ENCODE results near the gene KCNJ18.
"Not testable (repeated sequence)": the region's sequence is repeated elsewhere in the genome, so short reads cannot be mapped to it uniquely, and the experiment has no call there.

KCNJ18 gene

DNA sequence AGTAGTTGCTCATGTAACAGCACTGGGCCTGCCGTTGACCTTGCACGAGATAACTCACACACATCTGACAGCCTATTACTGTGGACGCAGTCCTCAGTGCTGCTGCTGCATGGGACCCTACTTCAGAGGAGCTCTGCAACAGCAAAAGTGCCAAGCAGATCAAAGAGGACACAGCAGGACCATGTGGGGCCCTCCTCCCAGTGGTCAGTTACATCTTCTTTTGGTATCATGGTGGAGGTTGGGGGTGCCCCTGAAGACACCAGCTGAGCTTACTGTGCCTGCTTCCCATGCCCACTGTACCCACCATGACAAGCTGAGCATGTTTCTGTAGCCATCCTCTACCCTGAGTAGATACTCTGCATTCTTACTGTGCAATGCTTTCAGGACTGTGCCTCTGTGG is 41.6 kb downstream of the KCNJ18 start:
- DNase-seq (ENCODE audit: low spot score), result not testable (repeated sequence)

DNA sequence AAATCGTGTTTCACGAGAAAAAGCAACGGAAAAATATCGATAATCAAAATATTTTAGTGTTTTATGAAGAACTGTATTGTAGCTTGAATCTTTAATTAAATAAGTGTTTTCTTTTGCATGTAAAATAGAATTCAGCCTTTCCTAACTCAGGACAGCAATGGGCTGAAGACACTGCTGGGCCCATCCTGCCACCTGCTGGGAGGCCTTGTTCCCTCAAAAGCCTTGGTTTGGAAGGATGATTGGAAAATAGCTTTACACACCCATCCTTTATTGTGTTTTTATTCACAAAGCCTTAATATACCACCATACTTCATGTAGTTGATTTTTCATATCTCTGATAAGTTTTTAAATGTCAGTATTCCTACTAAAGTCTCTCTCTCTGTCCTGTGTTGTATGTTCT is 43.5 kb downstream of the KCNJ18 start:
- DNase-seq (ENCODE audit: low spot score), result not testable (repeated sequence)

DNA sequence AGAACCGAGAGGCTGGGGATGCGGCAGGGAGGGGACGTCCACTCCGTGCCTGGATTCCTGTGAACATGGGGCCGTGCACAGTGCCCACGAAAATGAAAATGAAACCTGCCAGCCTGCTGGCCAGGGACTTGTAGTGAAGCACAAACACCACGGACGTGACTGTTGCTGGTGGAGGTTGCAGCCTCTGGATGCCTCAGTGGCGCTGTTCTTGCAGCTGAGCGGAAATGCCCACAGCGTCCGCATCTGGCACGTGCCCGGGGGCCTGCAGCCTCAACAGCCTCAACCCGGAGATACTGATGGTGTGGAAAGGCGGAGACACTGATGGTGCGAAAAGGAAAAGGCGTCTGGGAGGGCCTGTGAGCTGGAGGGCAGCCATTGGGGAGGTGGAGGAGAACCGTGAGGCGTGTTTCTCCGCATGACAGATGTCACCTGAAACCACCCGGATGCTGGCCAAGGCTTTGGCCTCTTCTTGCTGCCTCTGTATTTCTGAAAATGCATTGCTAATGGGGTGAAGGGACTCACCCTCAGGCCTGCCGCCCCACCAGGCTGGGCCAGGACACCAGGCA is 44.8 kb downstream of the KCNJ18 start:
- not testable (repeated sequence) for DNase-seq (ENCODE audit: low spot score)

DNA sequence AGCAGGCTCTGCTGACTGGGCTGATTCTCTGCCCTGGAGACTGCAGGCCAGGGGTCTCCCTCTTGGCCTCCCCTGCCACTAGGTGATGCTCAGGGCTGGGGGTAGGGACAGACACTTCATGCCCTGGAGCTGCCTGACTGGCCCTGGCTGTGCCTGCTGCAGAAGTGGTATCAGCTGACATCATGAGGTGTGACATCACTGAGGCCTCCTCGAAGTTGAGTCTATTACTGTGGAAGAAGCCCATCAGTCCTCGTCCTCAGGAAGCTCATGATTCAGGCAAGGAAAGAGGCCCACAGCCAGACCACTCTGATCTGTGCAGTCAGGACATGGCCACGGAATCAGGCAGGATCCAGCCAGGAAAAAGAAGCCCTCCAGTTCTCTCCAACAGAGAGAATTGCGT is 45.9 kb downstream of the KCNJ18 start:
- DNase-seq (ENCODE audit: low spot score), result not testable (repeated sequence)

DNA sequence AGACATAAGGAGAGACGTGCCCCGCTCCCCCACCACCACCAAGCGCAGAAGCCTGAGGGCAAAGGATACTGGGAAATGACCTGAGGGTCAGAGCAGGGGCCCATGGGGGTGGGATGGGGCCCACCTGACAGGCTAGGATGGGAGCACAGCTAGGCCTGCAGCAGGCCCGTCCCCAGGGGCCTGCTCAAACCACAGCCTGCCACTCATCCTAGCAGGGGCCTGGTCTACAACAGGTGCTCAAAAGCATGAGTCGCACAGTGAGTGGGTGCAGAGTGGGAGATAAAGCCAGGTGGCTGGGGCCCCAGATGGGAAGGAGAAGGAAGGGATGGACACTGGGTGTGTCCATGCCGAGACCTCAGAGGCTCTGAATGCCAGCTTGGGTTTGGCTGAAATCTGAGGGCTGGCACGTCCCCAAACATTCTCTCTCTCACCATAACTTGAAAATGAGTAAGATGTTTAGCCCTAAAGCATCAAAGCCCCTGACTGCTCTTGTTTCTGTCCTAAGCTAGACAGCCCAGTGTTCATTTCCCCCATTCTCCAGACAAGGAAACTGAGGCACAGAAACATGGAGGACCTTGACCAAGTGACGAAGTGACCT is 46.7 kb downstream of the KCNJ18 start:
- DNase-seq (ENCODE audit: low spot score), result not testable (repeated sequence)

DNA sequence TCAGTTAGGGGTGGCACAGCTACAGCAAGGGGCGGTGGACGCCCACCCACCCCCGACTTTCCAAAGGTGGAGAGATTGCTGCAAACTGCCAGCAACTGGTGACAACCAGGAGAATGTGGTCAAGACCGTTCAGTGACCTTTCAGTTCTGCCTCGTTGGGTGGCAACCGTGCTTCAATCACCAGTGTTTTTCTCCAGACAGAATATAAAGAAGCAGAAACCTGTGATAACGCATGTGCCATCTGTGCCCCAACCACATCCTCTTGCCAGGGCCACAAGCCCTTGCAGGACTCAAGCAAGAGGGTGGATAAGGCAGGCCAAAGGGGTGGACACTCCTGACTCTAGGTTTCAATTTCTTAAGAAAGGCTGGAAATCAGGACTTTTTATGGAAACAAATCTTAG is 47.2 kb downstream of the KCNJ18 start:
- not testable (repeated sequence) for DNase-seq (ENCODE audit: low spot score)

DNA sequence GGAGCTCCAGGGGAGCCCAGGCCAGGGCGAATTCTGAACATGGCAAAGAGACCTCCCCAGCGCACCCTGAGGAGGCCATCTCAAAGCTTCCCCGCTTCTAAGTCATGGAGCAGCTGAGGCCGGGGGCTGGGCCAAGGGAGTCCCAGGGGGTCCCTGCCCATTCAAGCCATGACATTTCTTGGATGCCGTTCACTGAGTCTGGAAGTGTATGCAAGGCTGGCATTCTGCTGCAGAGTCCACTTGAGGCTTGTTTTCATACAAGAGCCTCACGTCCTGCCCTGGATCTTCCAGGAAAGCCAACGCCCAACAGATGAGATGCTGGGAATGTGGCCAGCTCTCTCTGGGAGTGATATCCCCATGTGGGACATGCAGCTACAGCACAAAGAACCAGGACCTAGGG is 48.5 kb downstream of the KCNJ18 start:
- DNase-seq (ENCODE audit: low spot score), result not testable (repeated sequence)

DNA sequence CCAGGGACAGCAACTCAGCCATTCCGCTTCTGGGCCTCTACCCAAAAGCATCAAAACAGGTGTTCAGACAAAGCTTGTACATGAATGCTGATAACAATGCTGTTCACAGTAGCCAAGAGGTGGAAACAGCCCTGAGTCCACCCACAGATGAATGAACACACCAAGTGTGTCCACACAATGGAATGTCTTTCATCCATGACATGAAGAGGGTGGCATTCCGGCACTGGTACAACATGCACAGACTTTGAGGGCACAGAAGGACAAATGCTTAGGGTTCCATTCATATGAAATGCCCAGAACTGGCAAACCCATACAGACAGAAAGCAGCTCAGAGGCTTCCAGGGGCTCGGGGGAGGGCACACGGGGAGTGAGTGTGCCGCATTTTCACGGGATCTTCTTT is 49.2 kb downstream of the KCNJ18 start:
- DNase-seq (ENCODE audit: low spot score), result not testable (repeated sequence)

DNA sequence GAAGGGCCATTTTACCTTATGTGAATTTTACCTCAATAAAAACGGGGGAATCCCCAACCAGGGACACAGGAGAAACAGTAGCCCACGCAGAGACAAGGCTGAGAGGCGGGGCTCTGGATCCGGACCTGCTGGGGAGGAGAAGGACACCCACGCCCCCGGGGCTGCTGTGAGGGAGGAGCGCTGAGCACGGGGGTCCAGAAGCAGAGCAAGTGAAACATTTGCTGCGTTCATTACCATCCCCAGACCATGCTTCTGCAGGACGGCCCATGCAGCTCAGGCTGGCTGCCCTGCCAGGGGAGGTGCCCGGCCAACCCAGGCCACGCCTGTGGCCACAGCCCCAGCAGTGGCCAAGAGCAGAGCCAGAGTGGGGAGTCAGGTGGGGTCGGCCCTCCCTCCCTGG is 50.0 kb downstream of the KCNJ18 start:
- no peak for DNase-seq (ENCODE audit: low spot score)

DNA sequence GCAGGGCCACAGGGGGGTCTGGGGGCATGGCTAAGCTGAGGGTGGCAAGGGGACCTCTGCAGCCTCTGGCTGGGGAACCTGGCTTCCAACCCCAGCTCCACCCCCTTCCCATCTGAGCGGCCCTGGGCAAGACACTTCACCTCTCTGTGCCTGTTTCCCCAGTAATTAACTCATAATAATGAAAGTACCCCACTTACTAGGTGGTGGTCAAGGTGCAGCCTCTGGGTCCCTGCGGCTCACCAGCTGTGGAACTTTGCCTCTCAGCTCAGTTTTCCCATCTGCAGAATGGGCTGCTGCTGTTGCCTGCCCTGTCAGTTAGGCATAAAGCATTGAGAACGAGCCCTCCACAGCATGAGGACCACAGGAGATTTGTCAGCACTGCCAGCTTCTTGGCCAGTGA is 51.8 kb downstream of the KCNJ18 start:
- DNase-seq (ENCODE audit: low spot score), result not testable (repeated sequence)

DNA sequence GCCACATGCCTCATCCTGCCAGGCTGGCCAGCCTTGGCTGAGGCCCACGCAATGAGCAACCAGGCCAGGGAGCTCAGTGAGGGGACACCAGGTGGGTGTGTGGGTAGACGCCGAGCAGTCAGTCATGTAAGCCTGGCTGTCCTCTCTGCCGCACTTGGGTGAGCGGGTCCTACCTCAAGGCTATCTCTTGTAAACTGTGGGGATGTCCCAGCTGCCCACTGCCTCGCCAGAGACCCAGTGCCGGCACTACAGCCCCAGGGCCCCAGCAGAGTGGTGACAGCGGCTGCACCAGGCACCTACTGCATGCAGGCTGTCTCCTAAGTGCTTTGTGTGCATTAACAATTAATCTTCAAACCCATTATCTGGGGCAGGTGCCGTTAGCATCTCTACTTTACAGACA is 52.3 kb downstream of the KCNJ18 start:
- DNase-seq (ENCODE audit: low spot score), result not testable (repeated sequence)

DNA sequence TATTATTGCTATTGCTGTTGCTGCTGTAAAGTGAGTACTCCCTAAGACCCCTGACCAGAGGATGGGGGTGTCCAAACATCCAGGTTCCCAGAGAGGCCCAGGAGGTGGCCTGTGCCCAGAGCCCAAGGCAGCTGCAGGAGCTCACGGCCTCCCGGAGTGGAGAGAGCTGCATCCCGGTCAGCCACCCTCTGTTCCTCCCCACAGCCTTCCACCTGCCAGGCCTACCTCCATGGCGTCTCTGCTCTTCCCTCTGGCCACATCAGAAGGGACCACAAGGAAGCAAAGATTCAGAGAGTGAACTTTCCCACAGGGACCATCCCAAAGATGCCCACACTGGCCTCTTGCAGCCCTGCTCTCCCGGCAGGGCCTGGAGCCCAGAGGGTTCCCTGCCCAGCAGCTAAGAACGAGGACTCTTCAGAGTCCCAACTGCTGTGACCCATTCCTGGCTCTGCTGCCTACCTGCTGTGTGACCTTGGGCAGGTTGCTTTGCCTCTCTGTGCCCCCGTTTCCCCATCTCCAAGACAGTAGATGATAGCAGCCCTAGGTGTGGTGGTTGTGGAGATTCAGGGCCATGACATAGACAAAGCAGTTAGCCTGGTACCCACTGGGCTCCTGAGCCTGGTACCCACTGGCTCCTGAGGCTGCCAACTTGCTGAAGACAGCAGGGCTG is 53.2 kb downstream of the KCNJ18 start:
- DNase-seq (ENCODE audit: low spot score), result not testable (repeated sequence)

DNA sequence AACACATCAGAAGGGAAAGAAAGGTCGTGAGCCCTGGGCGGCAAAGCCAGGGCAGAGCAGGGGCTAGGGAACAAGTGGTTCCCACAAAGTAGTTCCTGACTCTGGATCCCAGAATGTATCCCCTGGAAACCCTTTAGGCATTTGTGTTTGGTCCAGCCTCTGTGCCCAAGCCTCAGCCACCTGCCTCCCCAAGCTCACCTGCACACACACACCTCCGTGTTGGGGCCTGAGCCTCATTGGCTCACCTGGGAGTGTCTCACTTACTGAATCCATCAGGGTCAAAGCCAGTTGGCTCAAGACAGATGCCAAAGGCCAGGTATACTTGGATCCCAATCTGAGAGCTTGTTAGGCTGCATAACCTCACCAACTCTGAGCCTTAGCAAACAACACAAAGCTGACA is 54.1 kb downstream of the KCNJ18 start:
- DNase-seq (ENCODE audit: low spot score), result not testable (repeated sequence)

DNA sequence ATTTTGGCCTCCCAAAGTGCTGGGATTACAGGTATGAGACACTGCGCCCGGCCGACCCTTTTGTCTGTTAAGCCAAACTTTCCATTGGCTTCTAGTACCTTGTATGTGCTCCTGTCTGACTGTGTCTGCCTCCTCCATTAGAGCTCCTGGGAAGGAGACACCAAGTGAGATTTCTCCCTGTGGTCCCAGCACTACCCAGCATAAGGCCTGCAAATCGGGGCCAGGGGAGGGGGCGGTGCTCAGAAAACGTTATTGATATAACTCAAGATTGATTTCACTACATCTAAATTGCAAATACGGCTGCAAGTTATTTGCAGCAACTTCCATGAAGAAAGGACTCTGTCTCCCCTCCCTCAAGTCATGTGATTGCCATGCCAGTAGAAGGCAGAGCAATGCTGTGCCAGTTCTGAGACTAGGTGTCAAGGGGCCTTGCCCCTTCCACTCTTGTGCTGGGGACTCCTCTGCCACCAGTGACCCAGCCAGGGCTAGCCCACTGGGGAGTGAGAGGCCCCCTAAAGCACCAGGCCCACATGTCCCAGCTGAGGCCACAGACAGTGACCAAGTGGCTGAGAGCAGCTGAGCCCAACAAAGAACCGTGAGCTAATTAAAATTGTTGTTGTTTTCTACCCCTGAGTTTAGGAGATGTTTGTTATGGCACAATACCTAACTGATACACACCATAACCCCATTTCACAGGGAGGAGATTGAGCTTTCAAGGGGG is 55.0 kb downstream of the KCNJ18 start:
- DNase-seq (ENCODE audit: low spot score), result not testable (repeated sequence)

DNA sequence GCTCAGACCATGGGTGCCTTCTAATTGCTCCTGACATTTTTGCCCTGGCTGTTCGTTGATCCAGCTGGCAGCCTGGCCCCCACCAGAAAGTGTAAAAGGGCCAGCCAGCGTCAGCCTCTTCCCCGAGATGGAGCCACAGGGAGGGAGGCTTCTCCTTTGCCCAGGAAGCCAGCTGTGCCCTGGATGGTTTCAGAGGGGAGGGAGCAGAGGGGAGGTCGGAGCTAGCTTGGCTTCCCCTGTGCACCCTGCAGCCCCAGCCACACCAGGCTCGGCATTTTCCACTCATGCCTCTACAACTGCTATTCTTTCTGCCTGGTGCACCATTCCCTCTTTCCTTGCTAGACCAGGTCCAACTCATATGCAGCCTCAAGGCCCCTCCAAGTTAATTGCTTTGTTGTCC is 56.4 kb downstream of the KCNJ18 start:
- DNase-seq (ENCODE audit: low spot score), result not testable (repeated sequence)

DNA sequence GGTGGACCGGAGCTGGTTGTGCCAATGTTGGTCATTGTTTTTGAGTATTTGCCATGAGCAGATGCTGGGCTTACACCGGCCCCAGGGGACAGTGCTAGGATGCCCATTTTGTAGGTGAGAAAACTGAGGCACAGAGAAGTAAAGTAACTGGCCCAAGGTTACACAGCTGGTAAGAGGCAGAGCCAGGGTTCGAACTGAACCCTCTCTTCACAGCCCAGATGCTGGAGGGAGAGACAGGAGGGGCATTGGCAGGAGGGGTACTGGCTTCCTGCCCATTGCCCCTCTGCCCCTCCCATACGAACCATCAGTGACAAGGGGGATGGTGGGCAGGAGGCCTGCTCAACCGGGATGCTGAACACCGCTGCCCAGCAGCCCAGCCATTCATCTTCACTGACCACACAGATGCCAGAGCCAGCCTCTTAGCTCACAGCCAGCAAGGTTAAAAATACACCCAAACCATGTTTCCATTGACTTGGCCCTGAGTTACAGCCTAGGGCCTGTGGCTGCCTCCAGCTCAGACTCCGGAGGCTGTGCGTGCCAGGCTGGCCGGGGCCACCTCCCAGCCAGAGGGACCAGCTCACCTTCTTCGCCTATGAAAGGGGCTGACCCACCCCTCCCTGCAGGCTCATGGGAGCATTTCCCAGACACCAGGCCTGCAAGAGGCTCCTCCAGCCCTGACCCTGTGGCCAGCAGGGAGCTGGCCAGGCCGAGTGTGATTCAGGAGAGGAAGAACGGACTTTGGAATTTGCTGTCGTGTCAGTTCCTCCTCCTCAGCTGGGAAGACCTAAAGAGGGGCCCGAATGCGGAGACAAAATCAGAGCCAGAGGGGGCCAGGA is 57.6 kb downstream of the KCNJ18 start:
- DNase-seq (ENCODE audit: low spot score), result not testable (repeated sequence)

DNA sequence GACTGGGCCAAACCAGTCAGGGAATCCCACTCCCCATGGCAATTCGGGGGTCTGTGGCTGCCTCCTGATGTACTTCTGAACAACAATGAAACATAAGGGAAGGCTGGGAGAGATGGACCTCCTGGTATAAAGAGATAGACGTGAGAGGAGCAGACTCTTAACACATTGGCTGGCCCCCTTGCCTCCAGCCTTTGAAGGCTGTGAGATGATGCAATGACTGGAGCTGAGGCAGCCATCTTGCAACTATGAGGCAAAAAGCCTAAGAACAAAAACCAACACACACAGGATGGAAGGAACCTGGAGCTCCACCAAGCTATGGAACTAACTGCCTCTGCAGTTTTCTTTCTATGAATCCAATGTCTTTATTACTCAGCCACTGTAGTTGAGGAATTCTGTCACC is 58.8 kb downstream of the KCNJ18 start:
- not testable (repeated sequence) for DNase-seq (ENCODE audit: low spot score)
